ENCODE data around the gene RBMS3. TPM values are rescaled to one million over a fixed set of nuclear protein-coding genes. Genes with fewer than 3 reads are reported as not detected.

RBMS3 gene
- total RNA-seq, 1 donor from 2014 or later = 70.0 TPM

DNA sequence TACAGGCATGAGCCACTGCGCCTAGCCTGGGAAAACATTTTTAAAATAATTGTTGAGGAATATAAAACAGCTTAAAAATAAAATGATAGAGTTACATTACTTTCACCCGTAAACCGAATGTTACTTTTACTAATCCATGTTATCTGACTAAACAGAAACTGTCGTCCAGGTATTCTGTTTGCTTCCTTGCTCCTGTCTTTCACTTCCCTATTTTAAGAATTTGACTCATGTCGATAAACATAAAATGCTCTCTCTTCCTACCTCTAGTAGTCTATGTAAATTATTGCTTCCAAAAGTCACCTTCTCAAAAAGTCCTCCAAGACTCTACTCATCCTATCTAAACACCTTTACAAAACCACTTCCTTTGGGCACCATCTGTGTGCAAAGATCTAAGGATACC is 216.4 kb downstream of the RBMS3 start:
- H3K4me3 ChIP-seq = no peak overlapping the region

DNA sequence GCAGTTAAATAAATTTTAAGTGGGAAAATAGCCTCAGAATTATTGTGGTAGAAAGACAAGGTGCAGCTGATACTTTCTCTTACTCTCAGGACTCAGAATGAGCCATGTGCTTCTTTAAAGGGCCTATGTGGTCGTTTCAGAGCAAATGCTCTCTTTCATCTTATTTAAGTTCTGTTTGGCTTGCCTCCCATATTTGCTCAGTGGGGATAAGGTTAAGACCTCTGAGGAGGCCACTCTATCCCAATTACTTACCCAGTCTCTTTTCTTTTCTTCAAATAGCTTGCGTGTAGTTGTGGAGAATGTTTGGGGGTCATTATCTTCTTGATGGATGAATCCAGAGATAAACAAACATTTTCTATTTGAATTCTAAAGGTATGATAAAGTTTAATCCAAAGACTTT is 221.9 kb downstream of the RBMS3 start:
- DNase-seq (ENCODE audit: extremely low spot score in 2 of 2) = no peak
- Histone ChIP-seq H3K27me3 (no peaks in the 10 kb centered on the region), H3K36me3 (no peaks in the 10 kb centered on the region), H3K4me1 (peaks cover 24% of the 10 kb centered on the region), H3K4me3 (no peak overlapping the region), H3K27ac (no peak overlapping the region), H3K9me3 (no peaks in the 10 kb centered on the region)
- intact Hi-C loops (cut with DNase I) = no loop called here
- TF ChIP-seq POLR2A (IDR thresholded peaks at IDR 0.05) (no peak), POLR2AphosphoS5 (IDR thresholded peaks at IDR 0.05; ENCODE audit: insufficient read depth in 1 of 2, low read depth in 1 of 2) (no peak)
- TF ChIP-seq, protein P1, sequence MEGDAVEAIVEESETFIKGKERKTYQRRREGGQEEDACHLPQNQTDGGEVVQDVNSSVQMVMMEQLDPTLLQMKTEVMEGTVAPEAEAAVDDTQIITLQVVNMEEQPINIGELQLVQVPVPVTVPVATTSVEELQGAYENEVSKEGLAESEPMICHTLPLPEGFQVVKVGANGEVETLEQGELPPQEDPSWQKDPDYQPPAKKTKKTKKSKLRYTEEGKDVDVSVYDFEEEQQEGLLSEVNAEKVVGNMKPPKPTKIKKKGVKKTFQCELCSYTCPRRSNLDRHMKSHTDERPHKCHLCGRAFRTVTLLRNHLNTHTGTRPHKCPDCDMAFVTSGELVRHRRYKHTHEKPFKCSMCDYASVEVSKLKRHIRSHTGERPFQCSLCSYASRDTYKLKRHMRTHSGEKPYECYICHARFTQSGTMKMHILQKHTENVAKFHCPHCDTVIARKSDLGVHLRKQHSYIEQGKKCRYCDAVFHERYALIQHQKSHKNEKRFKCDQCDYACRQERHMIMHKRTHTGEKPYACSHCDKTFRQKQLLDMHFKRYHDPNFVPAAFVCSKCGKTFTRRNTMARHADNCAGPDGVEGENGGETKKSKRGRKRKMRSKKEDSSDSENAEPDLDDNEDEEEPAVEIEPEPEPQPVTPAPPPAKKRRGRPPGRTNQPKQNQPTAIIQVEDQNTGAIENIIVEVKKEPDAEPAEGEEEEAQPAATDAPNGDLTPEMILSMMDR (IDR thresholded peaks at IDR 0.05) = no peak

More for the DNA sequence above, 216.4 kb downstream of the RBMS3 start:
- intact Hi-C loops (cut with DNase I) = no loop called here
- no peaks in the 10 kb centered on the region for H3K4me1 ChIP-seq
- no peaks in the 10 kb centered on the region for H3K36me3 ChIP-seq
- H3K27me3 ChIP-seq = no peaks in the 10 kb centered on the region
- DNase-seq (ENCODE audit: extremely low spot score in 2 of 2) = no peak
- H3K27ac ChIP-seq = no peak overlapping the region
- no peaks in the 10 kb centered on the region for H3K9me3 ChIP-seq
- TF ChIP-seq, protein P1 (IDR thresholded peaks at IDR 0.05) = no peak
- no peak for TF ChIP-seq POLR2AphosphoS5 (IDR thresholded peaks at IDR 0.05; ENCODE audit: insufficient read depth in 1 of 2, low read depth in 1 of 2)
- TF ChIP-seq POLR2A (IDR thresholded peaks at IDR 0.05) = no peak

DNA sequence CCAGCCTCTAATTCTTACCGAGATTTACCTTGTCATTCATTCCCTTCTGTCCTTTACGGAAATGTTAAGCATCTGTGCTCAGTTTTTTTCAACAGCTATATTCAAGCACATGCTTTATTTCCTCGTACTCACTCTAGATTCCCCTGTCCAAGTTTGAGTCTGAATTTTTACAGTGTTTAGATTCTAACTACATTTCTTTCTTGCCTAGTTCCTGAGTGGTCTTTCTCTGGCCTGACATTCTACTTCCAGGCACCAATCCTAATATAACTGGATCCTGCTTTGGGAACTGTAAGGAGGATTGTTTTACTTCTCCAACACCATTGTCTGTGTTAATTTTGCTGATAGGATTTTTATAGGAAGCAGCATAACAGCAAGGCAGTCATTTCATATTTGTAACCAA is 222.4 kb downstream of the RBMS3 start:
- Histone ChIP-seq H3K4me3 (no peak overlapping the region), H3K27ac (no peak overlapping the region), H3K9me3 (no peaks in the 10 kb centered on the region), H3K27me3 (no peaks in the 10 kb centered on the region), H3K4me1 (peaks cover 24% of the 10 kb centered on the region), H3K36me3 (no peaks in the 10 kb centered on the region)
- no peak for TF ChIP-seq POLR2AphosphoS5 (IDR thresholded peaks at IDR 0.05; ENCODE audit: insufficient read depth in 1 of 2, low read depth in 1 of 2)
- TF ChIP-seq, protein P1 (IDR thresholded peaks at IDR 0.05) = no peak
- TF ChIP-seq POLR2A (IDR thresholded peaks at IDR 0.05) = no peak
- no peak for DNase-seq (ENCODE audit: extremely low spot score in 2 of 2)
- intact Hi-C loops (cut with DNase I) = no loop called here

DNA sequence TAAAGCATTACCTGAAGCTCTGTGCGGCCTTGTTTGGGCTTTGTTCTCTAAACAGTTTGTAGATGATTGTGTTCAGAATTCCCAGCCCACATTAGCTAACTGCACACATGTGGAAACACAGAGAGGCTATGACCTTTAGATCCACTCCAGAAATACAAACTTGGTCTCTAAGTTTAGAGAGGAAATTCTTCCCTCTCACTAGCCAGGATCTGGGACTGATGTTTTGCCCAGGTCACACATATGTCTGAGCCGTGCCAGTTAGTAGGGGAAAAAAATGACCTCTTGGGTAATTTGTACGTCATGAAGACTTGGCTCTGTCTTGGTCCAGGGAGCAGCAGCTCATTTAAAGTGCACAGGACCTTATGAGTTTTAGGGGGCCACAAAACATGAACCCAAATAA is 223.1 kb downstream of the RBMS3 start:
- Histone ChIP-seq H3K27ac (no peak overlapping the region), H3K27me3 (no peaks in the 10 kb centered on the region), H3K9me3 (no peaks in the 10 kb centered on the region), H3K4me3 (no peak overlapping the region), H3K36me3 (no peaks in the 10 kb centered on the region), H3K4me1 (peaks cover 24% of the 10 kb centered on the region)
- TF ChIP-seq POLR2AphosphoS5 (IDR thresholded peaks at IDR 0.05; ENCODE audit: insufficient read depth in 1 of 2, low read depth in 1 of 2) = peak in 1 of 2 donors; percentile 76
- TF ChIP-seq, protein P1 (IDR thresholded peaks at IDR 0.05) = no peak
- no peak for DNase-seq (ENCODE audit: extremely low spot score in 2 of 2)
- intact Hi-C loops (cut with DNase I) = no loop called here

DNA sequence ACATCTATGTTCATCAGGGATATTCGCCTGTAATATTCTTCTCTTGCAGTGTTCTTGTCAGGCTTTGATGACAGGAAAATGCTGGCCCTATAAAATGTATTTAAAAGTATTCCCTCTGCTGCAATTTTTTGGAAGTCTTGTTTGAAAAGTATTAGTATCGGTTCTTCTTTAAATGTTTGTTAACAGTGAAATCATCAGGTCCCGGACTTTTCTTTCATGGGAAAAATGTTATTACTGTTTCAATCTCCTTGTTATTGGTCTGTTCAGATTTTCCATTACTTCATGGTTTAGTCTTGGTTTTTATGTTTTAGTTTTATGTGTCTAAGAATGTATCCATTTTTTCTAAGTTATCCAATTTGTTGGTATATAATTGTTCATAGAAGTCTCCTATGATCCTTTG is 225.6 kb downstream of the RBMS3 start:
- Histone ChIP-seq H3K36me3 (no peaks in the 10 kb centered on the region), H3K27ac (no peak overlapping the region), H3K27me3 (no peaks in the 10 kb centered on the region), H3K4me1 (peaks cover 24% of the 10 kb centered on the region), H3K4me3 (no peak overlapping the region), H3K9me3 (no peaks in the 10 kb centered on the region)
- DNase-seq (ENCODE audit: extremely low spot score in 2 of 2) = no peak
- no peak for TF ChIP-seq POLR2AphosphoS5 (IDR thresholded peaks at IDR 0.05; ENCODE audit: insufficient read depth in 1 of 2, low read depth in 1 of 2)
- TF ChIP-seq POLR2A (IDR thresholded peaks at IDR 0.05) = no peak
- TF ChIP-seq, protein P1 (IDR thresholded peaks at IDR 0.05) = no peak
- intact Hi-C loops (cut with DNase I) = no loop called here

All from vagina (tissue), 2 donors.